ENCODE measurements around the gene GPR137B.

The GPR137B gene

GRCh38 chr1:236242568-236242967 lies 100.2 kb downstream of the GPR137B start:
- no peaks in the 10 kb centered on the region for H4K20me1 ChIP-seq
- H3K36me3 ChIP-seq: peaks cover 62% of the 10 kb centered on the region
- TF ChIP-seq Cebpa-rat (IDR thresholded peaks at IDR 0.05): no peak
- H3K4me1 ChIP-seq: no peaks in the 10 kb centered on the region
- H3K27me3 ChIP-seq: no peaks in the 10 kb centered on the region
- no peaks in the 10 kb centered on the region for H3K9me3 ChIP-seq
- H3K4me3 ChIP-seq: no peak overlapping the region
- no peak overlapping the region for H3K27ac ChIP-seq
- no peak overlapping the region for H3K9ac ChIP-seq
- H3K4me2 ChIP-seq: no peak overlapping the region

DNA sequence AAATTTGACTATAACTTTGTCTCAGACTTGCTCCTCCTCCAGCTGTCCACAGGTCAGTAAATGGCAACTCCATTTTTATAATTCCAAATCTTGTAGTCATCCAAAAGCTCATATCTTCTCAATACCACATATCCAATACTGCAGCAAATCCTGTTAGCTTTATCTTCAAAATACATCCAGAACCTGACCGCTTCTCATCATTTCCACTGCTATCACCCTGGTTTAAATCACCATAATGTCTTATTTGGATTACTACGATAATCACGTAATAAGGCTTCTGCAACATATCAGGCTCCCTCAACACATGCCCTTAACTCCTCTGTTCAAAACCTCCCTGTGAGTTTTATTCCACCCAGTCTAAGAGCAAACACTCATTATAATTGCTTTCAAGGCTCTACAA lies 104.9 kb downstream of the GPR137B start:
- Histone ChIP-seq H3K27ac (no peak overlapping the region), H3K27me3 (no peaks in the 10 kb centered on the region), H3K36me3 (peaks cover 51% of the 10 kb centered on the region), H3K4me3 (no peak overlapping the region), H4K20me1 (no peaks in the 10 kb centered on the region), H3K9ac (no peak overlapping the region), H3K4me1 (no peaks in the 10 kb centered on the region), H3K9me3 (no peaks in the 10 kb centered on the region), H3K4me2 (no peak overlapping the region)
- TF ChIP-seq Cebpa-rat (IDR thresholded peaks at IDR 0.05): no peak

DNA sequence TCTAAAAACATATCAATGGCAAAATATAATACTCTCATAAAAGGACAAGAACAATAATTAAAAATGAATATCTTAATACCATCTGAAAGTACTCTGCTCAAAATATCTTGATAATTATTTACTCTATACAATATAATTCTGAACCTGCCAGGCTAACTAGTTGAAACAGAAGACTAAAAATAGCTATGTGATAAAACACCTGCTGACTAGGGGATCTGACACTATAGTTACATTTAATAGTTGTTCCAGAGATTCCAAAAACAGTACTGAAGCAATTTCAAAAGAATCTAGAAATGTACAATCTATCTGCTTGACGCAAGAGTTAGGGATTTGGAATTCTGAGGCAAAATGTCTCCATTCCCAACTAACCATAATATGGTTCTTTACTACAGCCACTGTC lies 109.2 kb downstream of the GPR137B start:
- no peak for TF ChIP-seq Cebpa-rat (IDR thresholded peaks at IDR 0.05)
- peaks cover 23% of the 10 kb centered on the region for H4K20me1 ChIP-seq
- no peaks in the 10 kb centered on the region for H3K9me3 ChIP-seq
- no peak overlapping the region for H3K27ac ChIP-seq
- no peak overlapping the region for H3K4me3 ChIP-seq
- H3K27me3 ChIP-seq: no peaks in the 10 kb centered on the region
- H3K36me3 ChIP-seq: peaks cover 70% of the 10 kb centered on the region
- H3K4me2 ChIP-seq: no peak overlapping the region
- H3K9ac ChIP-seq: no peak overlapping the region
- no peaks in the 10 kb centered on the region for H3K4me1 ChIP-seq

DNA sequence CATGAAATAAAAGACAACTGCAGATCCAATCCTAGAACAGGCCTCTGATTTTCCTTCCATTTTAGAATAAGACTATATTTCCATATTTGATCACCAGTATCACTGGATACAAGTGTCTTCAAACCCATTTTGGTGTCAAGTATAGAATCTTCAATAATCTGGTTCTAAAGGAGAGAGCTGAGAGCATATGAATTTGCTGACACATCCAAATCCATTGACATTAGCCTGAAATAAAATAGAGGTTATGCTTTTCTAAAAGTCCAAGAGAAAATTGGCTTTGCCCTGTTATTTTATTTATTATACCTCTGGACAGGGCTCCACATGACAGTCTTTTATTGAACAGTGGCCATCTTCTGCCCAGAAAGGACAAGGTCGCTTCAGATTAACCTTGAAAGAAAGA lies 110.8 kb downstream of the GPR137B start:
- H3K4me3 ChIP-seq: no peak overlapping the region
- no peaks in the 10 kb centered on the region for H3K4me1 ChIP-seq
- TF ChIP-seq Cebpa-rat (IDR thresholded peaks at IDR 0.05): no peak
- no peak overlapping the region for H3K9ac ChIP-seq
- no peak overlapping the region for H3K27ac ChIP-seq
- peaks cover 14% of the 10 kb centered on the region for H3K9me3 ChIP-seq
- H4K20me1 ChIP-seq: peaks cover 30% of the 10 kb centered on the region
- H3K4me2 ChIP-seq: no peak overlapping the region
- H3K27me3 ChIP-seq: no peaks in the 10 kb centered on the region
- peaks cover 72% of the 10 kb centered on the region for H3K36me3 ChIP-seq

GRCh38 chr1:236253918-236254637 lies 111.7 kb downstream of the GPR137B start:
- H3K4me3 ChIP-seq: no peak overlapping the region
- H3K4me2 ChIP-seq: no peak overlapping the region
- H4K20me1 ChIP-seq: peaks cover 30% of the 10 kb centered on the region
- H3K36me3 ChIP-seq: peaks cover 77% of the 10 kb centered on the region
- no peaks in the 10 kb centered on the region for H3K27me3 ChIP-seq
- no peak overlapping the region for H3K9ac ChIP-seq
- TF ChIP-seq Cebpa-rat (IDR thresholded peaks at IDR 0.05): no peak
- H3K4me1 ChIP-seq: no peaks in the 10 kb centered on the region
- H3K27ac ChIP-seq: no peak overlapping the region
- H3K9me3 ChIP-seq: peaks cover 23% of the 10 kb centered on the region

GRCh38 chr1:236257216-236257615 lies 114.9 kb downstream of the GPR137B start:
- Histone ChIP-seq H3K36me3 (peaks cover 91% of the 10 kb centered on the region), H4K20me1 (peaks cover 30% of the 10 kb centered on the region), H3K27ac (no peak overlapping the region), H3K4me3 (no peak overlapping the region), H3K4me1 (no peaks in the 10 kb centered on the region), H3K9me3 (peaks cover 51% of the 10 kb centered on the region), H3K4me2 (no peak overlapping the region), H3K27me3 (no peaks in the 10 kb centered on the region), H3K9ac (no peak overlapping the region)
- no peak for TF ChIP-seq Cebpa-rat (IDR thresholded peaks at IDR 0.05)

- Histone ChIP-seq H3K27me3 (no peaks in the 10 kb centered on the region), H3K27ac (no peak overlapping the region), H3K4me2 (no peak overlapping the region), H3K4me3 (no peak overlapping the region), H3K9ac (no peak overlapping the region), H3K9me3 (peaks cover 61% of the 10 kb centered on the region), H3K4me1 (no peaks in the 10 kb centered on the region), H4K20me1 (peaks cover 30% of the 10 kb centered on the region), H3K36me3 (peaks cover 96% of the 10 kb centered on the region)
- no peak for TF ChIP-seq Cebpa-rat (IDR thresholded peaks at IDR 0.05)
Observed at GRCh38 chr1:236258114-236258622, 115.8 kb downstream of the GPR137B start.

Measured in BLaER1 (cell line).